Measurements from ENCODE around the gene PIBF1.
"Not testable (repeated sequence)": the region's sequence is repeated elsewhere in the genome, so short reads cannot be mapped to it uniquely, and the experiment has no call there.

PIBF1 gene

GRCh38 chr13:73034901-73035300, 253.0 kb downstream of the PIBF1 start:
- no peak for DNase-seq

GRCh38 chr13:73035660-73036059, 253.7 kb downstream of the PIBF1 start:
- DNase-seq, result no peak

- DNase-seq, result no peak
Measured at GRCh38 chr13:73036566-73036965, 254.6 kb downstream of the PIBF1 start.

- DNase-seq, result peak; percentile 30
Measured at GRCh38 chr13:73038064-73038463, 256.1 kb downstream of the PIBF1 start.

GRCh38 chr13:73039201-73040108, 257.5 kb downstream of the PIBF1 start:
- DNase-seq, result peak; percentile 56

GRCh38 chr13:73040484-73040883, 258.6 kb downstream of the PIBF1 start:
- DNase-seq, result no peak

GRCh38 chr13:73040968-73041596, 259.1 kb downstream of the PIBF1 start:
- DNase-seq, result no peak

GRCh38 chr13:73045031-73045430, 263.1 kb downstream of the PIBF1 start:
- DNase-seq, result no peak

GRCh38 chr13:73048615-73049014, 266.7 kb downstream of the PIBF1 start:
- not testable (repeated sequence) for DNase-seq

GRCh38 chr13:73054712-73055111, 272.8 kb downstream of the PIBF1 start:
- DNase-seq, result peak; percentile 68

- DNase-seq, result no peak
Measured at GRCh38 chr13:73055813-73056564, 274.1 kb downstream of the PIBF1 start.

- no peak for DNase-seq
Measured at GRCh38 chr13:73056565-73056962, 274.6 kb downstream of the PIBF1 start.

- no peak for DNase-seq
Measured at GRCh38 chr13:73057284-73058063, 275.5 kb downstream of the PIBF1 start.

GRCh38 chr13:73058064-73058313, 276.1 kb downstream of the PIBF1 start:
- no peak for DNase-seq

- no peak for DNase-seq
Measured at GRCh38 chr13:73058432-73058735, 276.5 kb downstream of the PIBF1 start.

GRCh38 chr13:73058736-73059459, 277.0 kb downstream of the PIBF1 start, which contains the start of gene KLF5:
TSS of gene KLF5 (plus strand) at chr13:73059005. CDS start at chr13:73059328, 323 bp downstream.
- DNase-seq, result peak; percentile 99

- peak; percentile 66 for DNase-seq
Measured at GRCh38 chr13:73059460-73060250, 277.7 kb downstream of the PIBF1 start.

GRCh38 chr13:73060251-73061160, 278.6 kb downstream of the PIBF1 start:
- peak; percentile 24 for DNase-seq

GRCh38 chr13:73061473-73061872, 279.5 kb downstream of the PIBF1 start:
- DNase-seq, result no peak

- DNase-seq, result no peak
Measured at GRCh38 chr13:73061876-73062275, 279.9 kb downstream of the PIBF1 start.
